ENCODE results near the gene AP1M1. TPM values are rescaled to one million over a fixed set of nuclear protein-coding genes. Genes with fewer than 3 reads are reported as not detected.
"Not testable (repeated sequence)": the region's sequence is repeated elsewhere in the genome, so short reads cannot be mapped to it uniquely, and the experiment has no call there.

Gene AP1M1
- total RNA-seq, 2 donors from 2014 or later: 35.0 to 51.6 TPM

- no peak for DNase-seq
- no peak overlapping the region for H3K9ac ChIP-seq (ENCODE audit: extremely low read depth, low read length, poor library complexity, severe bottlenecking)
- no peaks in the 10 kb centered on the region for H3K4me1 Mint-ChIP-seq
- no peaks in the 10 kb centered on the region for H3K36me3 ChIP-seq (ENCODE audit: control insufficient read depth, insufficient read depth, low read length)
- peak overlapping the region; percentile 76 for H3K27ac ChIP-seq (ENCODE audit: low read depth, low read length)
- H3K4me3 ChIP-seq (ENCODE audit: low read length): no peak overlapping the region
- H3K36me3 Mint-ChIP-seq (ENCODE audit: low read depth): no peaks in the 10 kb centered on the region
- H3K4me1 ChIP-seq (ENCODE audit: control insufficient read depth, insufficient read depth, low read length): no peaks in the 10 kb centered on the region
- H3K27me3 Mint-ChIP-seq (ENCODE audit: insufficient read depth): no peaks in the 10 kb centered on the region
- no peaks in the 10 kb centered on the region for H3K27me3 ChIP-seq (ENCODE audit: control insufficient read depth, insufficient read depth, low read length, poor library complexity, severe bottlenecking)
- no peak for TF ChIP-seq CTCF (conservative IDR thresholded peaks at IDR 0.05)
- H3K27ac Mint-ChIP-seq: no peak overlapping the region
- no peaks in the 10 kb centered on the region for H3K9me3 Mint-ChIP-seq
- WGBS, 2 experiments (ENCODE audit: insufficient coverage in 1 of 2, insufficient read length in 1 of 2): 86 to 87% methylated on average over 26 to 36 of the region's 36 CpGs
- no peak overlapping the region for H3K4me3 Mint-ChIP-seq
- H3K9me3 ChIP-seq (ENCODE audit: control insufficient read depth, low read length): no peaks in the 10 kb centered on the region
Observed at GRCh38 chr19:16283210-16284061, 85.7 kb downstream of the AP1M1 start.

- peaks cover 1% of the 10 kb centered on the region for H3K4me1 Mint-ChIP-seq
Observed at GRCh38 chr19:16284505-16284904, 86.8 kb downstream of the AP1M1 start.

GRCh38 chr19:16285079-16285478 lies 87.4 kb downstream of the AP1M1 start:
- H3K9me3 ChIP-seq (ENCODE audit: control insufficient read depth, low read length); DNase-seq; H3K27ac ChIP-seq (ENCODE audit: low read depth, low read length); H3K27ac Mint-ChIP-seq; H3K27me3 ChIP-seq (ENCODE audit: control insufficient read depth, insufficient read depth, low read length, poor library complexity, severe bottlenecking); H3K27me3 Mint-ChIP-seq (ENCODE audit: insufficient read depth); H3K9ac ChIP-seq (ENCODE audit: extremely low read depth, low read length, poor library complexity, severe bottlenecking); H3K4me3 ChIP-seq (ENCODE audit: low read length); H3K4me1 Mint-ChIP-seq; H3K4me1 ChIP-seq (ENCODE audit: control insufficient read depth, insufficient read depth, low read length); H3K9me3 Mint-ChIP-seq; H3K36me3 ChIP-seq (ENCODE audit: control insufficient read depth, insufficient read depth, low read length); H3K36me3 Mint-ChIP-seq (ENCODE audit: low read depth); H3K4me3 Mint-ChIP-seq: not testable (repeated sequence)
- 100% methylated on average over 2 to 3 of the region's 3 CpGs for WGBS, 2 experiments (ENCODE audit: insufficient coverage in 1 of 2, insufficient read length in 1 of 2)

More at GRCh38 chr19:16284505-16284904, 86.8 kb downstream of the AP1M1 start:
- H3K27ac ChIP-seq (ENCODE audit: low read depth, low read length): no peak overlapping the region
- Mint-ChIP-seq H3K27ac (no peak overlapping the region), H3K9me3 (no peaks in the 10 kb centered on the region), H3K4me3 (no peak overlapping the region), H3K36me3 (ENCODE audit: low read depth) (no peaks in the 10 kb centered on the region), H3K27me3 (ENCODE audit: insufficient read depth) (no peaks in the 10 kb centered on the region)
- no peaks in the 10 kb centered on the region for H3K36me3 ChIP-seq (ENCODE audit: control insufficient read depth, insufficient read depth, low read length)
- 91 to 95% methylated on average over 9 of the region's 9 CpGs for WGBS, 2 experiments (ENCODE audit: insufficient coverage in 1 of 2, insufficient read length in 1 of 2)
- no peaks in the 10 kb centered on the region for H3K27me3 ChIP-seq (ENCODE audit: control insufficient read depth, insufficient read depth, low read length, poor library complexity, severe bottlenecking)
- TF ChIP-seq CTCF (conservative IDR thresholded peaks at IDR 0.05): no peak
- no peak overlapping the region for H3K9ac ChIP-seq (ENCODE audit: extremely low read depth, low read length, poor library complexity, severe bottlenecking)
- no peak overlapping the region for H3K4me3 ChIP-seq (ENCODE audit: low read length)
- no peaks in the 10 kb centered on the region for H3K4me1 ChIP-seq (ENCODE audit: control insufficient read depth, insufficient read depth, low read length)
- no peak for DNase-seq
- H3K9me3 ChIP-seq (ENCODE audit: control insufficient read depth, low read length): no peaks in the 10 kb centered on the region

Measured in endodermal cell (in vitro differentiated cells).